Limb (tissue), 2 donors: Measurements from ENCODE around the gene AMPD3.

Experiments used
- DNase-seq, 2 donors: peaks; one replicate each; pipeline ENCODE4 v3.0.0-alpha.2; 2016; ENCODE audit errors: extremely low spot score in 2 of 2

The AMPD3 gene

GRCh38 chr11:10503221-10503620, 48.2 kb downstream of the AMPD3 start:
- no peak for DNase-seq

GRCh38 chr11:10503777-10504480, 48.9 kb downstream of the AMPD3 start:
- no peak for DNase-seq

- no peak for DNase-seq
Observed at GRCh38 chr11:10504490-10504889, 49.4 kb downstream of the AMPD3 start.

GRCh38 chr11:10505278-10506007, 50.4 kb downstream of the AMPD3 start:
- no peak for DNase-seq

GRCh38 chr11:10506008-10506370, 50.9 kb downstream of the AMPD3 start:
- no peak for DNase-seq

- DNase-seq = no peak
Observed at GRCh38 chr11:10511181-10511621, 56.1 kb downstream of the AMPD3 start.

GRCh38 chr11:10514202-10514601, 59.1 kb downstream of the AMPD3 start:
- peak in 1 of 2 donors; percentile 49 for DNase-seq

- DNase-seq = no peak
Observed at GRCh38 chr11:10514709-10515108, 59.6 kb downstream of the AMPD3 start.

- no peak for DNase-seq
Observed at GRCh38 chr11:10515418-10515817, 60.4 kb downstream of the AMPD3 start.

- DNase-seq = no peak
Observed at GRCh38 chr11:10518123-10518522, 63.1 kb downstream of the AMPD3 start.

GRCh38 chr11:10518891-10519290, 63.8 kb downstream of the AMPD3 start:
- no peak for DNase-seq

GRCh38 chr11:10519630-10520029, 64.6 kb downstream of the AMPD3 start:
- no peak for DNase-seq

GRCh38 chr11:10520562-10520961, 65.5 kb downstream of the AMPD3 start:
- DNase-seq = no peak

GRCh38 chr11:10522276-10522675, 67.2 kb downstream of the AMPD3 start:
- no peak for DNase-seq

- DNase-seq = no peak
Observed at GRCh38 chr11:10522921-10523320, 67.9 kb downstream of the AMPD3 start.

- no peak for DNase-seq
Observed at GRCh38 chr11:10524471-10524870, 69.4 kb downstream of the AMPD3 start.

- DNase-seq = no peak
Observed at GRCh38 chr11:10526974-10527918, 72.2 kb downstream of the AMPD3 start.

GRCh38 chr11:10528121-10528520, 73.1 kb downstream of the AMPD3 start:
- DNase-seq = no peak

GRCh38 chr11:10529279-10529678, 74.2 kb downstream of the AMPD3 start:
- no peak for DNase-seq

GRCh38 chr11:10532526-10532925, 77.5 kb downstream of the AMPD3 start:
- no peak for DNase-seq

GRCh38 chr11:10533323-10533722, 78.3 kb downstream of the AMPD3 start:
- DNase-seq = no peak

- no peak for DNase-seq
Observed at GRCh38 chr11:10534316-10534715, 79.3 kb downstream of the AMPD3 start.
